Stimulated activated CD8-positive, alpha-beta memory T cell treated with anti-CD3 and anti-CD28 coated beads, Interleukin-15, amount 100 ng/mL, for 4 hours (primary cell): ENCODE results near the gene KRT8.
"Not testable (repeated sequence)": the region's sequence is repeated elsewhere in the genome, so short reads cannot be mapped to it uniquely, and the experiment has no call there.

Experiments used
- DNase-seq, 2 donors: peaks; one replicate each; pipeline ENCODE4 v3.0.0-alpha.2; 2020; ENCODE audit warnings: low read depth in 2 of 2

The KRT8 gene

DNA sequence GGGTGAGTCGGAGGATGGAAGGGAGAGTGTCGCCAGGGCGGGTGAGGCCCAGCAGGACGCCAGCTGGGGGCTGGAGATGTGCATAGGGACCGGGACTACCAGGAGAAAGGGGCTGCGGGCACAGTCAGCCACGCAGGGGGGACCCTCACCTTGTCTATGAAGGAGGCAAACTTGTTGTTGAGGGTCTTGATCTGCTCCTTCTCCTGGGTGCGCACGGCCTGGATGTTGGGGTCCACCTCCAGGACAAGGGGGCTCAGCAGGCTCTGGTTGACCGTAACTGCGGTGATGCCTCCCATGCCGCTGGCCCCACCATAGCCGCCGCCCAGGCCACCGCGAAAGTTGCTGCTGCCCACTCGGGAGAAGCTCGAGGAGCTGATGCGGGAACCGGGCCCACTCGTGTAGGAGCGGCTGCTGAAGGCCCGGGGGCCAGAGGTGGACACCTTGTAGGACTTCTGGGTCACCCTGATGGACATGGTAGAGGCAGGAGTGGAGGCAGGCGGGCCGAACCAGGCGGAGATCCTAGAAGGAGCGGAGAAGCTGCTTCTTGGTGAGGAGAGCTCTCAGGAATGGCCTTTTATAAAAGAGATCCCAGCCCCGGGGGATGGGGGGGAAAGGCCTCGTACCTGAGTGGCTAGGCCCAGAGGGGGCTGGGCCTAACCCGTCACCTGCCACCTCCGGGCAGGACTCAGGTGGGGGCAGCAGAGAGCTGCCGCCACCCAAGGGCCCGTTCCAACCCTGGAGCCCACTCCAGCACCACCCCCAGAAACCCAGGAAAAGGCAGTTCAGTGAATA is at the start of gene KRT8:
KRT8 (minus strand) TSS at position 568 of the 792 bp plus-strand sequence; CDS start at position 473, 95 bp downstream.
- DNase-seq = not testable (repeated sequence)

DNA sequence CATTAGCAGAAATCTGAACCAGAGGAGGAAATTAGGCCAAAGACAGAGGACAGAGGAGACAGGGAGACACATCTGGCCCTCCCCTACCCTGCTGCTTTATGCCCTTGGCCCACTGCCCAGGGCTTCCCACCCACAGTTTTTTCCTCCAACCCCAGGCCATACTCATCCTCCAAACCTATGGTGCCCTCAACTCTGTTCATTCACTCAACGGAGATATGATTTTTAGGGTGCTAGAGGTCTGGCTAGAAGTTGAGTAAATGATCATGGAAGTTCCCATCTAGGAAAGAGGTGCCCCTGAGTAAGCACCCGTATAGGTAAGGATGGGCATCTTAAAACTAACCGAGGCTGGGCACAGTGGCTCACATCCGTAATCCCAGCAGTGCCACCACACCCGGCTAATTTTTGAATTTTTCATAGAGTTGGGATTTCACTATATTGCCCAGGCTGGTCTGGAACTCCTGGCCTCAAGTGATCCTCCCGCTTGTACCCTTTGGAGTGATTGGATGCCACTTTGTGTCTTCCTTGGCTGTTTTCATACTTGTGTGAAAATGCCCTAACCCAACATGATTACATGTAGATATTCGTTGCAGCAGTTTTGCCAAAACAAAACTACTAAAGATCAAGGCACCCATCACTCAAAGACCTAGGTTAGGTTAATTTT is 48.4 kb upstream of the KRT8 start:
- no peak for DNase-seq

GRCh38 chr12:52952076-52952801 is 47.4 kb upstream of the KRT8 start:
- no peak for DNase-seq

GRCh38 chr12:52951640-52952039 is 46.8 kb upstream of the KRT8 start:
- DNase-seq = no peak

GRCh38 chr12:52951126-52951525 is 46.2 kb upstream of the KRT8 start:
- DNase-seq = no peak

- no peak for DNase-seq
These were observed 45.7 kb upstream of the KRT8 start for GRCh38 chr12:52950553-52950952.

GRCh38 chr12:52949413-52950331 is 44.8 kb upstream of the KRT8 start:
- no peak for DNase-seq

DNA sequence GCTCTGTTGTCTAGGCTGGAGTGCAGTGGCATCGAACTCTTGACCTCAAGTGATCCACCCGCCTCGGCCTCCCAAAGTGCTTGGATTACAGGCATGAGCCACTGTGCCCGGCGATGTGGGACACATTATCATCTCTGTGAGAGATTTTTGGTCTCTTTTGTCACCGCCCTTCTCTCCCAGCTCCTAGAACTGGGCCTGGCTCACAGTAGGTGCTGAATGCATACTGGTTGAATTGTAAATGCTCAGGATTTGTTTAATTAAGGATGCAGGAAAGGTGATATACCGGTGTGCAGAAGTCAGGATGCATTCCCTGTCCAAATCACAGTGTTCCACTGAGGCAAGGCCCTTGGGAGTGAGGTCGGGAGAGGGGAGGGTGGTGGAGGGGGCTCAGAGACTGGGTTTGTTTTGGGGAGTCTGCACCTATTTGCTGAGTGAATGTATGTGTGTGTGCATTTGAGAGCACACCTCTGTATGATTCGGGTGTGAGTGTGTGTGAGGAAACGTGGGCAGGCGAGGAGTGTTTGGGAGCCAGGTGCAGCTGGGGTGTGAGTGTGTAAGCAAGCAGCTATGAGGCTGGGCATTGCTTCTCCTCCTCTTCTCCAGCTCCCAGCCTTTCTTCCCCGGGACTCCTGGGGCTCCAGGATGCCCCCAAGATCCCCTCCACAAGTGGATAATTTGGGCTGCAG is 43.0 kb upstream of the KRT8 start:
- DNase-seq = no peak

GRCh38 chr12:52946797-52947547 is 42.1 kb upstream of the KRT8 start:
- DNase-seq = no peak

DNA sequence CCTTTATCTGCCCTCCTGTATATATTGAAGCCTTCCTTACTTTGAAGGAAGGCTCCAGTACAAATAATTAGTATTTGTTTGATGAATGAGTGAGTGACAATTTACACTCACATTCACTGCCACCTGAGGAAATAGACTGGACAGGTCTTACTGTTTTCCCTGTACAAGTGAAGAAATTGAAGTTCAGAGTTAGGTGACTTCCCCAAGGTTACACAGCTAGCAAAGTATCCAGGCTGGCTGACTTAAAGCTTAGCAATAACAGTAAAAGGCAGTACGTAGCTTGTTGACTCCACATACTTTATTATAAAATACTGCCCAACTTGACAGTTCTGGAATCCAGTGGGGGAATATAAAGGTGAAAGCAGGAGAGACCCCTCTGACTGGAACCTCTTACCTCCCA is 41.5 kb upstream of the KRT8 start:
- no peak for DNase-seq

GRCh38 chr12:52945389-52946232 is 40.7 kb upstream of the KRT8 start:
- DNase-seq = no peak

GRCh38 chr12:52944683-52945388 is 40.0 kb upstream of the KRT8 start:
- no peak for DNase-seq

- DNase-seq = no peak
These were observed 38.0 kb upstream of the KRT8 start for GRCh38 chr12:52942901-52943181.

- DNase-seq = no peak
These were observed 37.4 kb upstream of the KRT8 start for GRCh38 chr12:52942066-52942900.

DNA sequence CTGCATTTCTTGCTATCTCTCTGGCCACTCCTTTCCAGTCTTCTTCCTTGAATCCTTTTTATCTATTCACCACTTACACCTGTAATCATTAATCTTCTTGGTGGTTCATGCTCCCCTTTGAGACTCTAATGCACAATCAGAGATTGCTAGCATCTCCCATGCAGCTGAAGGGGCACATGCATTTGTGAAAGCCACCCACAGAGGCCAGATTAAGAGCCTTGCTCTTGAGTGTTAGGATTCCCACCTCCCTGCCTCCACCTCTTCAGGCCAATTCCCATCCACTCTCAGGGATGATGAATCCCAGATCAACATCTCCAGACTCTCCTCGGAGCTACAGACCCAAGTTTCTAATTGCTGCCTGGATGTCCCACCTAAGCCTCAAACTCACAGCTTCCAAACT is 24.7 kb upstream of the KRT8 start:
- no peak for DNase-seq

- DNase-seq = no peak
These were observed 23.1 kb upstream of the KRT8 start for GRCh38 chr12:52927964-52928363.

GRCh38 chr12:52926596-52927234 is 21.8 kb upstream of the KRT8 start:
- no peak for DNase-seq
